ENCODE data around the gene POLR2B.
"Not testable (repeated sequence)": the region's sequence is repeated elsewhere in the genome, so short reads cannot be mapped to it uniquely, and the experiment has no call there.

POLR2B gene

DNA sequence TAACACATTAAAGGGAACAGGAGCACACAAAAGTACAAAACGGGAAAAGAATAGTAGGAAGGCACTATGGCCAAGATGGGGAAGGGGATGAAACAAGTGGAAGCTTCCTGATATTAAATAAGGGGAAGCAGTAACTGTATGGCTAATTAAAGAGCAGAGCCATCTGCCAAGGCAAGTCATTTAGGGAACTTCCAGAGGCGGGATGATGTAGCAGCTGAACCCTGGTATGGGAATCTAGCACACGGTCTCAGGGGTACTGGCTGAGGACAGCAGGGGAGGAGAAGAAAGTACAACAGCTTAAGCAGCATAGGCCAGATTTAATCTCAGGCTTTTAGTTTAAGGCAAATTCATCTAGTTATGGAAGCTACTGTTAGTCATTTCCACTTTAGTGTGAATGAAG, 72.4 kb downstream of the POLR2B start:
- DNase-seq (ENCODE audit: low read depth in 3 of 3, low spot score in 1 of 3): no peak

DNA sequence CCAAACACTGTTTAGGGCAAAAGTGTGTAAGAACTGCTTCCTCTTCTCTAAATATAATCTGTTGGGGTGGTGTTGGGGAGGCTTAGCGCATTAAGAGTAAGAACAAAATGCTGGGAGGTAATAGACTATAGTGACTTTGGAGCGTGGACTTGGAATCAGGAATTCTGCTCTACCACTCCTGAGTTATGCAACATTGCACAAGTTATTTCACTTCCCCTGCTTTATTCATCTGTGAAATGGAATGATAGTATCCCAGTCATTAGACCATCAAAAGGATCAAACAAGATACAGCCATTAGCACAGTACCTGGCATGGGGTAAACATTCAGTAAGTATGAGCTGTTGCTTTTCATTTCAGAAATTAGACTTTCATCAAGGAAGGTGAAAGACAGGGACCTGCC, 72.8 kb downstream of the POLR2B start:
- DNase-seq (ENCODE audit: low read depth in 3 of 3, low spot score in 1 of 3): no peak

DNA sequence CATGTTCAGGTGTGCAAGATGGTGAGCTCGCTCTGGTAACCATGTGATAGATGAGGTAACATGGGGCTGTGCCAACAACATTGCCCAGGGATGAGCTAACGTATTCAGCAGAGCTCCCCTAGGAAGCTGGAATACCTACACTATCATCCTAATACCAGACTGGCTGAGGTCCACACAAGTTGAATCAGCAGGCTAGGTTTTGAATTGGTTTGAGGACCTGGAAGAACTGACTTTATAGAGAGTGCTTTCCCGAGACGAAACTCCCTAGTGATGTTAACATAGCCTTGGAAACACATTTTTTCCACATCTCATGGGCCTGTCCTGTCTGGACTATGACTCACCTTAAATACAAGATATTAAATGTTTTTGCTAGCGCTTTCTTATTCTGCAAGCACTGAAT, 74.8 kb downstream of the POLR2B start:
- no peak for DNase-seq (ENCODE audit: low read depth in 3 of 3, low spot score in 1 of 3)

DNA sequence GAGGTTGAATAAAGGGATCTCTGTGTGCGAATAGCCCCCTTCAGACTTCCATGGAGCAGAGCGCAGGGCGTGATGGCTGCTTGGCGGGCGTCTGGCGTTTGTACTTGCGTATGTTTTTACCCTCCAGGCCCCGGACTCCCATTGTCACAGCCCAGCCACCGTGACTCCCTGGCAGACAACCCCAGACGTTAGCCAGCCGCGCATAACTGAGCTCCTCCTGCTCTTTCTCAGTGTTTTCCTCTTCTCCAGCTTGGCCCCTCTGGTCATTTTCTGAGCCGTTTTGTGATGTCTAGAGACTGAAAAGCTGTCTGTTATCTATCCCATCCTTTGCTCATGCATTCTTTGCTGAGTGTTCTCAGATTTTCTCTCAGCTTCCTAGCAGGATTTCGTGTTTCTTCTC, 77.2 kb downstream of the POLR2B start:
- no peak for DNase-seq (ENCODE audit: low read depth in 3 of 3, low spot score in 1 of 3)

DNA sequence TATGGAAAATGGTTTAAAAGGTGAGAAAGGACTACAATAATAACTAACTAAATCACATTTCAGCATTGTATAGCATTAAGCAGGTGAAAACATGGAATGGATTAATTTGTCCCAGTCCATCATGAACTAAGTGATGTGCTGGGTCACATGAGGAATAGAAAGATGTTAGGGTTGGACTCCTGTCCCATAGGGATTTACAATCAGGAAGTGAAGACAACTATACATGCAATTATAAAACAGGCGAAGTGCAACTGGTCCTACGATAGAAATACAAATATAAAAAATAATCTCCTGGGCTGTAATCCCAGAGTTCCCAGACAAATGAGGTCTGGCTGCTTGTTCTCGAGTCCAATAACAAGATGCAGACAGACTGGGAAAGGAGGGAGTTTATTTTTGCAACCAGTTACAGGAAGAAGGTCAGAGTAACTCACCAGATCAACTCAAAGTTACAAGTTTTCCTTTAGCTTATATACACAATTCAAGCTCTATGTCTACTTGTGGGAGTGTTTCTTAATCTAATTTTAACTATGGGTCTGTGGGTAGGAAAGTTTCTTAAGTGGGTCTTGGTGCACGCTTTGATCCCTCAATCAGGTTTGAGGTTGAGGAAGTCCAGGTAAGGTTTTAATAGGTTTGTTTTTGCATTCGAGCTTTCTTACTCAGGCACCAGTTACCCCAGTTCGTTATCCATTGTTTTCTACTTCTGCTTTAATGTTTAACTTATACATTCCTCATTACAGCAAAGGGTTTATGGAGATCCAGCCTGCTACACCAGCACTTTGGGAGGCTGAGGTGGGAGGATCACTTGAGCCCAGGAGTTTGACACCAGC, 81.4 kb downstream of the POLR2B start:
- no peak for DNase-seq (ENCODE audit: low read depth in 3 of 3, low spot score in 1 of 3)

DNA sequence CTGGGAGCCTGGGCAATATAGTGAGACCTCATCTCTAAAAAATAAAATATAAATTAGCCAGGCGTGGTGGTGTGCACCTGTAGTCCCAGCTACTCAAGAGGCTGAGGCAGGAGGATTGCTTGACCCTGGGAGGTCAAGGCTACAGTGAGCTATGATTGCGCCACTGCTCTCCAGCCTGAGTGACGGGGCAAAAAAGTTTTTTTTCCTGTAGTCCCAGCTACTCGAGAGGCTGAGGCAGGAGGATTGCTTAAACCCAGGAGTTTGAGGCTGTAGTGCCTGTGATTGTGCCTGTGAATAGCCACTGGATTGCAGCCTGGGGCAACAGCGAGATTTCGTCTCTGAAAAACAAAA, 82.0 kb downstream of the POLR2B start:
- DNase-seq (ENCODE audit: low read depth in 3 of 3, low spot score in 1 of 3): not testable (repeated sequence)

DNA sequence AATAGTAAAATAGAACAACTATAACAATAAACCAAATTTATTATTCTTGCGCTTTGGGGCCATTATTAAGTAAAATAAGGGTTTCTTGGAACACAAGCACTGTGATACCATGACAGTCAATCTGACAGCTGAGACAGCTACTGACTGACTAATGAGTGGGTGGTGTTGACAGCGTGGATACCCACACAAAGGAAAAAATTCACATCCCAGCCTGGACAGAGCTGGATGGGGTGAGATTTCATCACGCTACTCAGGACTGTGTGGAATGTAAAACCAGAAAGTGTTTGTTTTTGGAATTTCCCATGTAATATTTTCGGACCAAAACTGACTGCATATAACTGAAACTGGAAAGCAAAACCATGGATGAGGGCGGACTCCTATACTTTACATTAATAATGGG, 82.7 kb downstream of the POLR2B start:
- DNase-seq (ENCODE audit: low read depth in 3 of 3, low spot score in 1 of 3): no peak

DNA sequence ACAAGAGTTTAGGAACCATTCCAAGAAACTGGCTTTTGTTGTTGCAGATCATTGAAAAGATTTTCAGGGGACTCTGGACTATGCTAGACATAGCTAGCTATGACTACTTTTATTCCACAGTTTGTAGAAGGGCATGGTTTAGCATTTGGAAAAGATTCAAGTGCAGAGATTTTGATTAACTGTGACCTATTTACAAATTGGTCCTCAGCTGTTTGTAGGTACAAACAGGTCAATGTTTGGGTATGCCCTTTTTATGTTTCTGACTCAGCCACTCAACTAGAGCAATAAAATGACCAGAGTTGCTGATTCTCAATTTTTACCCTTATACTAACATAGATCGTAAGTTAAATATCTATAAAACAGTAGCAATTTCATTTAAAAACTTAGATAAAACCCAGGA, 84.8 kb downstream of the POLR2B start:
- DNase-seq (ENCODE audit: low read depth in 3 of 3, low spot score in 1 of 3): no peak

DNA sequence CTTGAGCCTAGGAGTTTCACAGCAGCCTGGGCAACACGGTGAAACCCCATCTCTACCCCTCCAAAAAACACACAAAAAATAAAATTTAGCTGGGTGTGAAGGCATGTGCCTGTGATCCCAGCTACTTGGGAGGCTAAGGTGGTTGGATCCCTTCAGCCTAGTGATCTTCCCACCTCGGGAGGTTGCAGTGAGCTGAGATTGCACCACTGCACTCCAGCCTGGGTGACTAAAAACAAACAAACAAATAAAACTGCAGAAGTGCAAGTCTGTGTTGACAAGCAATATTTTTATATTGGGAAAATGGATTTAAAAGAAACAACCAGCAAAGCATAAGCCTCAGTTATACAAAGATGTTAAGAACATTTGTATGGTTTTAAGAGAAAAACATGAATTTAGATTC, 85.4 kb downstream of the POLR2B start:
- DNase-seq (ENCODE audit: low read depth in 3 of 3, low spot score in 1 of 3): no peak

DNA sequence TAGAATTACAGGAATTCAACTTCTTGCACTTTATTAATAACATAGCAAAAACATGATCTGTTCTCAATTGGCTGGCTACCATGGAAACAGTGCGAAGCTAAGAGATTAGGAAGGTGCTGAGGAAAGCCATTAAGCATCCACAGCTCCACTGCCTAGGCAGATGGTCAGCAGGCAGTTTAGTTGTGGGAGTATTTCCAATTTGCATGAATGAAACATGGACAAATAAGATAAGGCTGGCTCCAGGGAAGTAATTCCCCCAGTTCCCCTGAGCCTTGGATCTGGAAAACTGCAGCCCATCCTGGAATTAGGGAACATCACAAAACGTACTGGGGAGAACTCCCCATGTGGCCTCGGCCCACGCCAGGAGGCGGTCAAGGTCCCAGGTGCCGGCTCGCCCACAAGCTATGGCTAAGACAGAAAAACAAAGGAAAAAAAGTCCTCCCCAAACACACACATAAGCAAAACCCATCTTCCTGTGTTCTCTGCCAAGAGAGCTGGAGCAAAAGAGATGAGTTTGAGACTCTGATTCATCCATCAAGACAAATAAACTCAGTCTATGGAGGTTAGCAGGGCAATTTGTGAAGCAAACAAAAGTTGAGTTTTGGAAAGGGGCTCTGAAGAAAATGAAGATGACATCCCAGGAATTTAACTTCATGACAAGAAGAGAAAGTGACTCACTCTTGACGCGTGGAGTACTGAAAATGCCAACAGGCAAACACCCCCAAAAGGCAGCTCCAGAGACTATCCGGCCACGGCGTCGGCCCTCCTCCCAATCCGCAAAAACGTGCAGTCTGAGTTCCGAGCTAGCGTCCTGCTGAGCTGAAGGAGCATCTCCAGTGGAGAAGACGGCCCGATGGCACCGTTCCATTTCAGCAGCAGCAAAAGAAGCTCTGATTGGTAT, 86.4 kb downstream of the POLR2B start:
- DNase-seq (ENCODE audit: low read depth in 3 of 3, low spot score in 1 of 3): no peak

DNA sequence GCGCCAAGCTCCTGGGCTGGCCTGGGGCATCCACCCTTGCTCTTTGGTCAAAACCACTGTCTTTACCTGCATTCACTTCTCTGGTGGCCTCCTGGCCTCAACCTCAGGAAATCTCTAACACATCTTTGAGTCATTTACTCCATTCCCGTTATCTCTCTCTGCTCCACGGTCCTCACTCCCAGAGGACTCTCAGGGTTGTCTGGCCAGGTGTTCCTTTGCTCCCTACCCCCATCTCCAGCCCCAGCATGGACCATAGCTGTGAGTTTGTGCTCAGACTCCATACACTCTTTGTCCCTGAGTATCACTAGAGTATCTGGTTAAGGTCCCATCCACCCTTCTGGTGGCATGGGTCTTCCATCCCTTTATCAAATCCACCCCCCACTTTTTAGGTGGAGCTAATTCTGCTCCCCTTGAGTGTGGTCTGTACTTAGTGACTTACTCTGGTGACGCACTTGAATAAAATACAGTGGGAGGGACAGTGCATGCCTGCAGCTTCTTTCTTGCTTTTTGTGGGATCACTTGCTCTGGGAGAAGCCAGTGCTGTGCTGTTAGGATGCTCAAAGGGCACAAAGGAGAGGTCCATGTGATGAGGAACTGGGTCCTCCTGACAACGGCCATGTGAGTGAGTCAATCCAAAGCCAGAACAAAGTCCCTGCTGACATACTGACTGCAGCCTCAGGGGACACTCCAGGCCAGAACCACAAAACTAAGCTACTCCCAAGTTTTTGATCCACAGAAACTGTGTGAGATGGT, 87.2 kb downstream of the POLR2B start:
- DNase-seq (ENCODE audit: low read depth in 3 of 3, low spot score in 1 of 3): no peak

DNA sequence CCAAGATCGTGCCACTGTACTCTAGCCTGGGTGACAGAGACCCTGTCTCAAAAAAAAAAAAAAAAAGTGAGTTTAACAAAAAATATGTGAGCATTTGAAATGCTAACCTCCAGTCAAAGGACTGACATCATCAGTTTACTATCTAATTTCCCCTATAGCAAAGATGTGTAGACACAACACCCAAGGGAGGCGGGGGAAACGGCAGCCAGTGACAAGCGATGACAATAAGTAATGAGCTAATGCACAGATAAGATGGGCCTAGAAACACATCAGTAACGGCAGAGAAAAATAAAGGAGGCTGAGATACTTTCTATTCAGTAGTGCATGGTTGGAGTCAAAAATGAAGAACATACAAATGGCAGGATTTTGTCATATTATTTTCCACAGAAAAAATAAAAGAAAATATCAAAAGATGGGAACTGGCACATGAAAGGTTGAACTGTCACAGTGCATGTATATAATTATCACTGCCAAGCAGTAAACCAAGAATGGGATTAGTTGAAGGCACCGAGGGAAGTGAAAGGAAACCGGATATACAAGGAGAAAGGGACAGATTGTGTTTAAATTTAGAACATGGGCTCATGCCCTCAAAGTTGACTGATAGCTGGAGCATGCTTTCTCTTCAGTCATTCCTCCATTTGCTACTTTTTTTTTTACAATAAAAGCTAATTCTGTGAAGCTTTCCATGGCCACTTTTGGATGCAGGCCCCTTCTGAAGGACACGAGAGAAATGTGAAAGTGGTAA, 89.7 kb downstream of the POLR2B start:
- DNase-seq (ENCODE audit: low read depth in 3 of 3, low spot score in 1 of 3): no peak

DNA sequence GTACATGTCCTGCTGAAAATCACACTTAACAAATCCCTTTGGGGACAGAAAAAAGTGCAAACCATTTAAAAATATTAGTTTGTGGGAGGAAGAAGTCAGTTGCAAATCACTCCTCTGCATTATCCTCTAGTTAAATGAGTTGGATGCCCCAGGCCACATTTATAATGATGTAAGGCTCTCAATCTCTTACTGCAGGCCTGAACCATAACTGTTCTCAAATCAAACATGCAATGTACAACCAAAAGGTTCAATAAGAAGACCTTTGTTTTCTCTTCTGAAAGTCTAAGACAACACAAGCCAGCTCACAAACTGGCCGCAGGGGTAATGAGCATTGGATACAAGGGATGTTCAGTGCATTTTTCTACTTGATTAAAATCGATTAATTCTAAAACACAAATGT, 91.8 kb downstream of the POLR2B start:
- DNase-seq (ENCODE audit: low read depth in 3 of 3, low spot score in 1 of 3): no peak

DNA sequence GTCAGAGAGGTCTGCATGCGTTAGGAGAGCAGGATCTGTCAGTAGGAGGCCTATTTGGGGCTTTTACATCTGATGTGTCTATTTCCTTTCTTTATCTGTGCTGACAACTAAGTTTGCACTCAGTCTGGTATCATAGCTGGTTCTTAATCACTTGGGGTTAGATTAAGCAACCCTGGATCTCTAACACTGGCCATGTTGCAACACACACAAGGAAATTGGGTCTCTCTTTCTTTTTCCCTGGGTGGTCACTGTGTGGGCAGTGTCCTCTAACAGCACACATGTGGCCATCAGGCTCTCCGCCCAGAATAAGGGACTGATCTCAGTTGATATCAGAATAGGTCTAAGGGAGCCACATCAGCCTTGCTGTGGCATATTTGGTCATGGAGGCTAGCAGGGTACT, 92.6 kb downstream of the POLR2B start:
- DNase-seq (ENCODE audit: low read depth in 3 of 3, low spot score in 1 of 3): no peak

DNA sequence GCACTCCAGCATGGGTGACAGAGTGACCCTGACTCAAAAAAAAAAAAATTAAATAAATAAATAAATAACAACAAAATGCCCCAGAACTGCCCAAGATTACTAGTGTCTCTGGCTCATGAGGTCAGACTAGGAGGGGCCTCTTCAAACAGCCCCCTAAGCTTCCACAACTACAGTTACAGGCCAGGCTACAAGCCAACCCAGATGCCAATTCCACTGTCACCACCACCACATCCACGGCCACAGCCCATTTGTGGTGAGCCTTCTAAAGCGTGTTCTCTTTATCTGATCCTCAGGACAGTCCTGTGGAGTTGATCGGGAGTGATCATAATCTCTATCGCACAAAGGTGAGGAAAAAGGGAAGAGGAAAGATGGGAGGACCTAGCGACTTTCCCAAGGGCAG, 94.9 kb downstream of the POLR2B start:
- no peak for DNase-seq (ENCODE audit: low read depth in 3 of 3, low spot score in 1 of 3)

DNA sequence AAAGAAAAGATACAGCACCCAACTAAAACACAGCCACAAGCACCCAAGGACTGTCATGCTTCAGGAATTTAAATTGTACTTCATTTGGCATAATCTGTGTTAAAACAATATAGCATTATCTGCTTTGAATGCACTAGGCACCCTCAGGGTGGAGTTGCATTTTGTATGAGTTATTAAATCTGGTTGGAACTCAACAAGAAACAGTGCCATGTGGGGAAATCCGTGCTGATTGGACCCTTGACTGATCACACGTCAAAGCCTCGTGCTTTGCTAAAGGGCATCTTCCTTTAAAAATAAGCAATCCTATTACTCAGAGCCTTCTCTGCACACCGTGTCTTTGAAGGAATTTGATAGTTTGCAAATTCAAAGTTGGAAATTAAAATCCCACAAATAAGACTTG, 96.0 kb downstream of the POLR2B start:
- no peak for DNase-seq (ENCODE audit: low read depth in 3 of 3, low spot score in 1 of 3)

DNA sequence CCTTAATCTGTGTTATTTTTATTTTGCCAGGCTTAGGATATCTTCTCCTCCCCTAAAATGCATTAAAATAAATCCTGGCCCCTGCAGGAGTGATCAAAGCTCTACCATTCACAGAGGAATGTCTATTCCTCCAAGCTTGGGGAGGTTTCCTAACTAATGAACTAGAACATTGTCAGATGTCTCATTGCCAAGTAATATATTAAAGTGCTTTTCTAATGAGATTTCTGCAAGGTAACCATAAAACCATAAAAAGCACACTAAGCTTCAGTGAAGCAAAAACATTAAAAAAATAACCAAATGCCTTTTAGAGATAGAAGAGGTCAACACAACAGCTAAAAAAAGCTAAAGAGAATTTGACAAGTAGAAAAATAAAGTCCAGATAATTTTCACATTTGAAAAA, 96.7 kb downstream of the POLR2B start:
- DNase-seq (ENCODE audit: low read depth in 3 of 3, low spot score in 1 of 3): no peak

DNA sequence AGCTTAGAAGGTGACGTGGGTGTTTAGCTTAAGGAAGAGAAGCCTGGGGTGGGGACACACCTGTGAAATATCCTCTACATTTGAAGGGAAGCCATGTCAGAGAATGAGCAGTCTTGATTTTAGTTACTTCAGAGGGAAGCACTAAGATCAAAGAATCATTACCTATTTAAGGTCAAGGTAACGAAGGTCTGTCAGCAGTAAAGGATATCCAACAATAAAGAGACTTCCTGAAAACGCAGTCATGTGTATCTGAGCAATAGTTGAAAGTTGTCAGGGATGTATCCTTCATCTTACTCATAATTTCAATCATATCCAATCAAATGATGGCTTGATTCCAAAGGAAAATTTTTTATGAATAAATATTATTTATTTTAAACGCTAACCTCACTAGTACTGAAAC, 98.0 kb downstream of the POLR2B start:
- no peak for DNase-seq (ENCODE audit: low read depth in 3 of 3, low spot score in 1 of 3)

DNA sequence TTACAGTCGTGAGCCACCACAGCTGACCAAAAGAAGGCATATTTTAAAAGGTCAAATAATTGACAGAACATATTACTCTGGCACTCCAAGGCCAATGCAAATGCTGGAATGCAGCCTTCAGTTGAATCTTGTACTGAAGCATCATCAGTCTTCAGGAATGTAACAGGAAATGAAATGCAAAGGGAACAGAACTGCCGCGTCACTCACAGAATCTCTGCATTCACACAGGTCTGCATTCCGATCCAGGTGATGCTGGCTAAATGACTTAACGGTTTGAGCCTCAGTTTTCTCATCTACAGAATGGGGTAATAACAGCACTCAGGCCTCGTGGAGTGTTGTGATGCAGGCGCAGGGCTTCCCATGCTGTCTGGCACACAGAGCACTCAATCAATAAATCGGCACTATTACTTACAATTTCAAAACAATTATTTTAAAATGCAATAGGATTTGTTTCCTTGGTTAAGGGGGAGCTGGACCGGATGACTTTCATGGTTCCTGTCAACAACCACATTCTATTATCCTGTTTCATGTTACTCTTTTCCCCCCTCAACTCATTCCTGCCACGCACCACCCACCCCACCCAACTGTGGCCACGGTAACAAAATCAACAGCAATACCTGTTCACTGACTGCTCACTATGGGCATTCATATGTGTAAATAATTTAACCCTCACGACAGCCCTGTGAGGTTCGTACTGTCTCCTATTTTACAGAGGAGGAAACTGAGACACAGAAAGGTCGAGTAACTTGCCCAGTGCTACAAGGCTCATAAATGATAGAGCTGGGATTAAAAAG, 99.1 kb downstream of the POLR2B start:
- no peak for DNase-seq (ENCODE audit: low read depth in 3 of 3, low spot score in 1 of 3)
